K562 (cell line): Measurements from ENCODE around the gene PTCH2. TPM values are rescaled to one million over a fixed set of nuclear protein-coding genes. Genes with fewer than 3 reads are reported as not detected.

Experiments used
- ATAC-seq: fragments of 200-7000 bp; cut with Tn5 transposase; 3 replicates; pipeline ENCODE4 v1.9.1; 2020; ENCODE audit warnings: moderate library complexity
- BruUV-seq: library from RNA; stranded (reverse); fragments of 400-500 nt; replicated peaks from 2 replicates; lab custom pipeline; 2021; lab: Mats Ljungman, UMichigan
- CTCF ChIA-PET: fragments of 300-600 bp; formaldehyde crosslinking; extraction: SDS; loops from one replicate; lab custom pipeline; 2021; ENCODE audit warnings: low intra/inter-chr PET ratio; lab: Yijun Ruan, JAX
- POLR2A ChIA-PET: fragments of 300-600, 350-650 bp; sonication (Branson Sonifier 250); formaldehyde crosslinking; extraction: SDS; loops from one replicate; lab custom pipeline; 2021; ENCODE audit warnings: antibody characterized with exemption, inconsistent platforms; lab: Yijun Ruan, JAX
- DNase-seq, 4 experiments: peaks; one replicate each; pipeline versions ENCODE4 v3.0.0 to v3.0.0-alpha.2; 2011 to 2018; ENCODE audit warnings: low spot score in 3 of 4, mixed read lengths in 3 of 4; ENCODE audit errors: extremely low read depth in 1 of 4
- FAIRE-seq: peaks from 2 replicates; lab custom pipeline; 2011; peaks lifted over from hg19 to GRCh38; lab: Jason Lieb, UNC
- H2AFZ ChIP-seq: 2 replicates; pipeline ENCODE4 v1.6.0; 2011; ENCODE audit warnings: low read depth, low read length, control low read depth, inconsistent platforms
- H3K27ac ChIP-seq: fragments of 200-600 bp; 3 replicates; pipeline ENCODE4 v1.8.0; 2011; ENCODE audit warnings: low read depth, mild to moderate bottlenecking, control low read depth, inconsistent platforms, low read length, moderate library complexity, mixed read lengths; ENCODE audit errors: extremely low read depth
- H3K27me3 ChIP-seq, 2 experiments: fragments of 300-600 bp in 1 of 2; 2 replicates in 1 of 2; 3 replicates in 1 of 2; pipeline versions ENCODE4 v1.6.0 to v1.8.0; 2011; ENCODE audit warnings: inconsistent platforms in 2 of 2, low read length in 2 of 2, mild to moderate bottlenecking in 1 of 2, mixed read lengths in 1 of 2, moderate library complexity in 1 of 2; ENCODE audit not compliant: control insufficient read depth in 2 of 2, insufficient read depth in 2 of 2
- H3K36me3 ChIP-seq: fragments of 300-600 bp; 3 replicates; pipeline ENCODE4 v1.8.0; 2011; ENCODE audit warnings: mild to moderate bottlenecking, low read length, inconsistent platforms; ENCODE audit not compliant: control insufficient read depth, insufficient read depth
- H3K4me1 ChIP-seq, 2 experiments: fragments of 200-600 bp in 1 of 2; replicated peaks in 1 of 2; 2 replicates in 1 of 2; 3 replicates in 1 of 2; pipeline versions ENCODE4 v1.5.1 to v1.8.0; 2011; ENCODE audit warnings: inconsistent platforms in 2 of 2, low read length in 2 of 2, mild to moderate bottlenecking in 1 of 2, mixed read lengths in 1 of 2, moderate library complexity in 1 of 2; ENCODE audit not compliant: control insufficient read depth in 2 of 2, insufficient read depth in 2 of 2
- H3K4me2 ChIP-seq: 2 replicates; pipeline ENCODE4 v1.6.1; 2011; ENCODE audit warnings: low read length, control low read depth, inconsistent platforms, mixed read lengths; ENCODE audit not compliant: insufficient read depth
- H3K4me3 ChIP-seq: fragments of 200-600 bp; sonication (generic), shearing (Covaris generic); 2 replicates; pipeline ENCODE4 v1.5.1; 2016; ENCODE audit warnings: control low read depth, inconsistent platforms
- H3K79me2 ChIP-seq: fragments of 200-600 bp; 3 replicates; pipeline ENCODE4 v1.8.0; 2011; ENCODE audit warnings: low read length, inconsistent platforms; ENCODE audit not compliant: control insufficient read depth, insufficient read depth
- H3K9ac ChIP-seq, 2 experiments: 2 replicates each; pipeline versions ENCODE4 v1.6.0 to v1.6.1; 2011; ENCODE audit warnings: low read depth in 2 of 2, low read length in 2 of 2, control low read depth in 1 of 2, inconsistent platforms in 1 of 2, mild to moderate bottlenecking in 1 of 2, mixed read lengths in 1 of 2; ENCODE audit not compliant: insufficient read depth in 1 of 2
- H3K9me1 ChIP-seq: one replicate; pipeline ENCODE4 v1.6.0; 2011; ENCODE audit warnings: inconsistent platforms, mild to moderate bottlenecking, low read length, moderate library complexity; ENCODE audit not compliant: control insufficient read depth, insufficient read depth
- H3K9me3 ChIP-seq: replicated peaks from 2 replicates; pipeline ENCODE4 v1.5.1; 2011; ENCODE audit warnings: low read depth, low read length, inconsistent platforms; ENCODE audit not compliant: control insufficient read depth, insufficient read depth
- H4K20me1 ChIP-seq: replicated peaks from 2 replicates; pipeline ENCODE4 v1.6.1; 2011; ENCODE audit warnings: low read length, inconsistent platforms, mixed read lengths; ENCODE audit not compliant: control insufficient read depth, insufficient read depth
- EWSR1 ChIP-seq: fragments of 450-650 bp; IDR thresholded peaks from 2 replicates; pipeline ENCODE4 v1.6.1; 2018; ENCODE audit warnings: borderline replicate concordance, mild to moderate bottlenecking, low read depth, moderate library complexity; ENCODE audit not compliant: partially characterized antibody
- MAX ChIP-seq: sonication (generic); formaldehyde crosslinking; IDR thresholded peaks from 2 replicates; pipeline ENCODE4 v1.9.0; 2022; ENCODE audit warnings: mild to moderate bottlenecking, missing genetic modification reagents
- NCOA2 ChIP-seq, 2 experiments: fragments of 450-650 bp; IDR thresholded peaks; 2 replicates each; pipeline ENCODE4 v1.6.1; 2018; ENCODE audit warnings: mild to moderate bottlenecking in 2 of 2, moderate library complexity in 1 of 2; ENCODE audit not compliant: partially characterized antibody in 2 of 2
- NCOA4 ChIP-seq: fragments of 450-650 bp; IDR thresholded peaks from 2 replicates; pipeline ENCODE4 v1.6.1; 2018; ENCODE audit warnings: mild to moderate bottlenecking; ENCODE audit not compliant: partially characterized antibody
- NR2C1 ChIP-seq, 2 experiments: fragments of 450-650 bp; IDR thresholded peaks; 2 replicates each; pipeline ENCODE4 v1.6.1; 2017; ENCODE audit warnings: mild to moderate bottlenecking in 2 of 2, antibody characterized with exemption in 1 of 2, inconsistent platforms in 1 of 2, missing compliant biosample characterization in 1 of 2, missing genetic modification characterization in 1 of 2
- RERE ChIP-seq: sonication (generic); formaldehyde crosslinking; IDR thresholded peaks from 2 replicates; pipeline ENCODE4 v1.8.0; 2023; ENCODE audit warnings: missing genetic modification reagents, mild to moderate bottlenecking, borderline replicate concordance
- WGBS: fragments of 100-300 bp; shearing (Covaris generic); methylation state at CpG from one replicate; pipeline ENCODE4 v1.1.6; 2016; ENCODE audit warnings: low coverage, mixed read lengths; ENCODE audit not compliant: insufficient coverage; ENCODE audit errors: missing lambda C conversion rate; 5-methylcytosine and 5-hydroxymethylcytosine counted together
- in situ Hi-C: fragments of 300-500 bp; cut with MboI; formaldehyde crosslinking; loops from 4 replicates; pipeline ENCODE4 v1.15.0; 2018; ENCODE audit warnings: inconsistent platforms, mixed read lengths
- intact Hi-C: fragments of 100-400 bp; cut with micrococcal nuclease; formaldehyde crosslinking; loops from 2 replicates; pipeline ENCODE4 v1.14.2; 2022
- polyA plus RNA-seq, 8 experiments: library from polyadenylated mRNA; depleted of rRNA in 4 of 8; stranded (reverse) in 5 of 8; unstranded in 3 of 8; fragments of >200 nt; fragmentation: Nextera tagmentation in 2 of 8; fragmentation: Illumina TruSeq in 1 of 8; extraction: Ambion mirVana in 2 of 8; extraction: Trizol in 1 of 8; gene quantifications; 2 replicates each; pipeline versions ENCODE4 v1.2.1 to v1.2.3, GENCODE V29; 2011 to 2014; ENCODE audit warnings: inconsistent platforms in 1 of 8, missing spikeins in 1 of 8
- total RNA-seq, 7 experiments: library from RNA; depleted of rRNA in 6 of 7; stranded (reverse); fragments of >200 nt in 6 of 7; fragmentation: Illumina TruSeq in 2 of 7; extraction: Trizol in 2 of 7; gene quantifications; 2 replicates each; pipeline versions ENCODE4 v1.2.1 to v1.2.3, GENCODE V29; 2011 to 2021; ENCODE audit warnings: low replicate concordance in 1 of 7

The PTCH2 gene
- total and polyA plus RNA-seq, 9 of the 15 experiments (the other 6 are each of a cell fraction or from before 2014, with no cell fraction given) = 0.15 to 27.3 (median 0.48) TPM; not detected in 1

- WGBS = 81% methylated on average over 15 of the region's 15 CpGs
- no peak for ATAC-seq
- Histone ChIP-seq H3K36me3 (no peaks in the 10 kb centered on the region), H3K9me3 (no peaks in the 10 kb centered on the region), H3K4me2 (no peak overlapping the region), H3K79me2 (no peaks in the 10 kb centered on the region), H3K27me3 (no peaks in the 10 kb centered on the region), H3K27ac (no peak overlapping the region), H3K9ac (peak overlapping the region in 1 of 2 experiments; percentile 78; a peak in 2 of 4 replicates), H3K4me3 (no peak overlapping the region), H4K20me1 (no peaks in the 10 kb centered on the region), H2AFZ (no peak overlapping the region), H3K9me1 (no peaks in the 10 kb centered on the region), H3K4me1 (peaks cover 37 to 68% of the 10 kb centered on the region in 2 experiments)
- in situ Hi-C loops = no loop called here
- BruUV-seq = no TSS peak
- CTCF ChIA-PET = no interaction called here
- TF ChIP-seq NCOA2 (IDR thresholded peaks at IDR 0.05; ENCODE audit: partially characterized antibody in 2 of 2) (no peak), RERE (CRISPR knock-in tag) (no peak), MAX (CRISPR knock-in tag) (0 out of 2 replicates have a peak, but pooled peaks have one; percentile 32), NCOA4 (no peak), NR2C1 (IDR thresholded peaks at IDR 0.05) (no peak), NR2C1 (tag; IDR thresholded peaks at IDR 0.05) (no peak), EWSR1 (no peak)
- POLR2A ChIA-PET = interaction anchor here (1.1 to 11.1 kb wide), 4 partner anchors 9 to 475 kb away, joined by 6 to 217 read pairs (median 8); partner anchors contain the start of genes HECTD3 and UROD
- DNase-seq = no peak
- intact Hi-C loops = no loop called here
- no peak for FAIRE-seq
These were observed 14.1 kb downstream of the PTCH2 start for GRCh38 chr1:44828841-44829440.
